Upper lobe of left lung (tissue), 6 donors: ENCODE results near the gene GALNT2. TPM values are rescaled to one million over a fixed set of nuclear protein-coding genes. Genes with fewer than 3 reads are reported as not detected.
A peak's percentile ranks its signal among the peaks of the same experiment; 100 is the strongest.

Experiments used
- ATAC-seq, 2 donors: fragments of 200-7000 bp; cut with Tn5 transposase; one replicate each; pipeline ENCODE4 v1.9.1; 2022; ENCODE audit warnings: mild to moderate bottlenecking in 2 of 2, moderate library complexity in 2 of 2; ENCODE audit not compliant: low FRiP score in 2 of 2
- DNase-seq, 2 donors: peaks; one replicate each; pipeline ENCODE4 v3.0.0-alpha.2; 2019 to 2020
- H3K27ac ChIP-seq, 4 donors: fragments of 200-600 bp; sonication (generic); one replicate each; pipeline ENCODE4 v1.5.1; 2016 to 2019
- H3K27me3 ChIP-seq, 4 donors: fragments of 200-600 bp; sonication (generic); one replicate each; pipeline ENCODE4 v1.5.1; 2017 to 2019
- H3K36me3 ChIP-seq, 4 donors: fragments of 200-600 bp; sonication (generic); one replicate each; pipeline ENCODE4 v1.5.1; 2016 to 2019
- H3K4me1 ChIP-seq, 4 donors: fragments of 200-600 bp; sonication (generic); one replicate each; pipeline ENCODE4 v1.5.1; 2018 to 2019
- H3K4me3 ChIP-seq, 4 donors: fragments of 200-600 bp; sonication (generic); one replicate each; pipeline ENCODE4 v1.5.1; 2017 to 2019; ENCODE audit warnings: mild to moderate bottlenecking in 2 of 4, moderate library complexity in 1 of 4
- H3K9me3 ChIP-seq, 4 donors: fragments of 200-600 bp; sonication (generic); one replicate each; pipeline ENCODE4 v1.5.1; 2018 to 2019
- CTCF ChIP-seq, 6 experiments: fragments of 450-650 bp in 4 of 6; fragments of 200-600 bp in 2 of 6; sonication (generic) in 2 of 6; IDR thresholded peaks; one replicate each; pipeline ENCODE4 v1.5.1; 2016 to 2019; ENCODE audit warnings: antibody characterized with exemption in 6 of 6
- EP300 ChIP-seq, 4 donors: sonication (generic); formaldehyde crosslinking; IDR thresholded peaks; one replicate each; pipeline ENCODE4 v1.5.1; 2017; ENCODE audit warnings: antibody characterized with exemption in 4 of 4, control low read depth in 2 of 4
- POLR2A ChIP-seq, 4 donors: fragments of 450-650 bp; IDR thresholded peaks; one replicate each; pipeline ENCODE4 v1.5.1; 2016 to 2017; ENCODE audit warnings: antibody characterized with exemption in 4 of 4, mild to moderate bottlenecking in 2 of 4
- POLR2AphosphoS5 ChIP-seq, 2 donors: sonication (generic); formaldehyde crosslinking; IDR thresholded peaks; one replicate each; pipeline ENCODE4 v1.5.1; 2017; ENCODE audit warnings: antibody characterized with exemption in 2 of 2
- WGBS, 2 donors: methylation state at CpG; one replicate each; pipeline ENCODE4 v1.1.5; 2017 to 2018; 5-methylcytosine and 5-hydroxymethylcytosine counted together
- total RNA-seq, 6 donors: library from RNA; depleted of rRNA in 4 of 6; stranded (reverse); fragments of >200 nt in 4 of 6; gene quantifications; one replicate each; pipeline versions ENCODE4 v1.1.0 to v1.2.1, GENCODE V29; 2016 to 2021
- donor health status: DM: no; HTN: no; CAD: no; lungs with moderate emphysema.
- donor health status: DM: no; HTN: yes; CAD: no; lungs with severe emphysema.

The GALNT2 gene
- total RNA-seq, 6 donors from 2014 or later = 51.3 to 62.3 (median 56.2) TPM

- no peak overlapping the region for H3K27ac ChIP-seq
- TF ChIP-seq POLR2AphosphoS5 (IDR thresholded peaks at IDR 0.05) (no peak), CTCF (IDR thresholded peaks at IDR 0.05) (no peak), EP300 (IDR thresholded peaks at IDR 0.05) (no peak), POLR2A (IDR thresholded peaks at IDR 0.05) (no peak)
- H3K36me3 ChIP-seq = peaks cover 0 to 31% (median 3%) of the 10 kb centered on the region in 4 donors
- no peaks in the 10 kb centered on the region for H3K9me3 ChIP-seq
- no peak overlapping the region for H3K4me3 ChIP-seq
- H3K27me3 ChIP-seq = no peaks in the 10 kb centered on the region
- H3K4me1 ChIP-seq = peaks cover 0 to 8% (median 0%) of the 10 kb centered on the region in 4 donors
- WGBS, 2 donors = 77 to 80% methylated on average over 3 of the region's 3 CpGs
- DNase-seq = no peak
- ATAC-seq = no peak
Observed at GRCh38 chr1:230237009-230237370, 170.0 kb downstream of the GALNT2 start.

GRCh38 chr1:230237805-230238204 lies 170.8 kb downstream of the GALNT2 start:
- WGBS, 2 donors = 96 to 97% methylated on average over 5 of the region's 5 CpGs
- Histone ChIP-seq H3K27ac (no peak overlapping the region), H3K4me3 (no peak overlapping the region), H3K4me1 (peaks cover 0 to 3% (median 0%) of the 10 kb centered on the region in 4 donors), H3K27me3 (no peaks in the 10 kb centered on the region), H3K9me3 (no peaks in the 10 kb centered on the region), H3K36me3 (peaks cover 0 to 38% (median 6%) of the 10 kb centered on the region in 4 donors)
- DNase-seq (no peak), ATAC-seq (no peak)
- no peak for TF ChIP-seq EP300 (IDR thresholded peaks at IDR 0.05)
- TF ChIP-seq CTCF (IDR thresholded peaks at IDR 0.05) = no peak
- no peak for TF ChIP-seq POLR2A (IDR thresholded peaks at IDR 0.05)
- no peak for TF ChIP-seq POLR2AphosphoS5 (IDR thresholded peaks at IDR 0.05)

- DNase-seq = no peak
- Histone ChIP-seq H3K4me3 (no peak overlapping the region), H3K9me3 (no peaks in the 10 kb centered on the region), H3K27ac (no peak overlapping the region), H3K4me1 (no peaks in the 10 kb centered on the region), H3K36me3 (peaks cover 5 to 60% (median 12%) of the 10 kb centered on the region in 4 donors), H3K27me3 (no peaks in the 10 kb centered on the region)
- no peak for TF ChIP-seq POLR2A (IDR thresholded peaks at IDR 0.05)
- no peak for TF ChIP-seq CTCF (IDR thresholded peaks at IDR 0.05)
- no peak for TF ChIP-seq POLR2AphosphoS5 (IDR thresholded peaks at IDR 0.05)
- TF ChIP-seq EP300 (IDR thresholded peaks at IDR 0.05) = no peak
- 94 to 99% methylated on average over 5 of the region's 5 CpGs for WGBS, 2 donors
- ATAC-seq = no peak
Observed at GRCh38 chr1:230240446-230241086, 173.5 kb downstream of the GALNT2 start.

- no peak overlapping the region for H3K27ac ChIP-seq
- no peak for TF ChIP-seq POLR2AphosphoS5 (IDR thresholded peaks at IDR 0.05)
- no peak for TF ChIP-seq EP300 (IDR thresholded peaks at IDR 0.05)
- TF ChIP-seq CTCF (IDR thresholded peaks at IDR 0.05) = no peak
- no peak for TF ChIP-seq POLR2A (IDR thresholded peaks at IDR 0.05)
- no peak for DNase-seq
- H3K4me3 ChIP-seq = no peak overlapping the region
- 89 to 94% methylated on average over 6 of the region's 6 CpGs for WGBS, 2 donors
- H3K9me3 ChIP-seq = no peaks in the 10 kb centered on the region
- no peaks in the 10 kb centered on the region for H3K27me3 ChIP-seq
- H3K36me3 ChIP-seq = peaks cover 11 to 59% (median 23%) of the 10 kb centered on the region in 4 donors
- no peaks in the 10 kb centered on the region for H3K4me1 ChIP-seq
- ATAC-seq = no peak
Observed at GRCh38 chr1:230242326-230242725, 175.3 kb downstream of the GALNT2 start.

- Histone ChIP-seq H3K4me1 (no peaks in the 10 kb centered on the region), H3K27ac (no peak overlapping the region), H3K4me3 (no peak overlapping the region), H3K9me3 (no peaks in the 10 kb centered on the region), H3K27me3 (no peaks in the 10 kb centered on the region), H3K36me3 (peaks cover 11 to 59% (median 26%) of the 10 kb centered on the region in 4 donors)
- DNase-seq (peak in 1 of 2 donors; percentile 74), ATAC-seq (peak; percentile 48 to 68)
- WGBS, 2 donors = 96 to 99% methylated on average over 17 of the region's 17 CpGs
- TF ChIP-seq CTCF (IDR thresholded peaks at IDR 0.05) (no peak), EP300 (IDR thresholded peaks at IDR 0.05) (no peak), POLR2AphosphoS5 (IDR thresholded peaks at IDR 0.05) (no peak), POLR2A (IDR thresholded peaks at IDR 0.05) (no peak)
Observed at GRCh38 chr1:230243146-230243545, 176.1 kb downstream of the GALNT2 start.
